ENCODE results near the gene AMOTL1.

AMOTL1 gene

GRCh38 chr11:94740083-94741021 lies 27.8 kb upstream of the AMOTL1 start:
- peak overlapping the region; percentile 50 for H3K4me3 ChIP-seq (ENCODE audit: low read length)
- no peak for DNase-seq (ENCODE audit: low read depth, low spot score)

GRCh38 chr11:94741022-94741679 lies 27.0 kb upstream of the AMOTL1 start:
- DNase-seq (ENCODE audit: low read depth, low spot score), result peak; percentile 42
- peak overlapping the region; percentile 50 for H3K4me3 ChIP-seq (ENCODE audit: low read length)

GRCh38 chr11:94742665-94743064 lies 25.5 kb upstream of the AMOTL1 start:
- no peak for DNase-seq (ENCODE audit: low read depth, low spot score)
- H3K4me3 ChIP-seq (ENCODE audit: low read length), result no peak overlapping the region

- DNase-seq (ENCODE audit: low read depth, low spot score), result no peak
- H3K4me3 ChIP-seq (ENCODE audit: low read length), result no peak overlapping the region
These were observed 21.4 kb upstream of the AMOTL1 start for GRCh38 chr11:94746721-94747120.

- DNase-seq (ENCODE audit: low read depth, low spot score), result no peak
- H3K4me3 ChIP-seq (ENCODE audit: low read length), result no peak overlapping the region
These were observed 21.0 kb upstream of the AMOTL1 start for GRCh38 chr11:94747146-94747545.

- DNase-seq (ENCODE audit: low read depth, low spot score), result no peak
- H3K4me3 ChIP-seq (ENCODE audit: low read length), result no peak overlapping the region
These were observed 20.5 kb upstream of the AMOTL1 start for GRCh38 chr11:94747601-94748041.

GRCh38 chr11:94749369-94749768 lies 18.8 kb upstream of the AMOTL1 start:
- H3K4me3 ChIP-seq (ENCODE audit: low read length), result no peak overlapping the region
- DNase-seq (ENCODE audit: low read depth, low spot score), result no peak

- no peak overlapping the region for H3K4me3 ChIP-seq (ENCODE audit: low read length)
- no peak for DNase-seq (ENCODE audit: low read depth, low spot score)
These were observed 17.6 kb upstream of the AMOTL1 start for GRCh38 chr11:94750319-94751217.

- no peak for DNase-seq (ENCODE audit: low read depth, low spot score)
- H3K4me3 ChIP-seq (ENCODE audit: low read length), result no peak overlapping the region
These were observed 16.9 kb upstream of the AMOTL1 start for GRCh38 chr11:94751218-94751609.

GRCh38 chr11:94751786-94752185 lies 16.4 kb upstream of the AMOTL1 start:
- DNase-seq (ENCODE audit: low read depth, low spot score), result no peak
- no peak overlapping the region for H3K4me3 ChIP-seq (ENCODE audit: low read length)

- DNase-seq (ENCODE audit: low read depth, low spot score), result no peak
- no peak overlapping the region for H3K4me3 ChIP-seq (ENCODE audit: low read length)
These were observed 14.5 kb upstream of the AMOTL1 start for GRCh38 chr11:94753630-94754029.

GRCh38 chr11:94754335-94754734 lies 13.8 kb upstream of the AMOTL1 start:
- no peak for DNase-seq (ENCODE audit: low read depth, low spot score)
- no peak overlapping the region for H3K4me3 ChIP-seq (ENCODE audit: low read length)

GRCh38 chr11:94754819-94755218 lies 13.3 kb upstream of the AMOTL1 start:
- no peak for DNase-seq (ENCODE audit: low read depth, low spot score)
- H3K4me3 ChIP-seq (ENCODE audit: low read length), result no peak overlapping the region

- H3K4me3 ChIP-seq (ENCODE audit: low read length), result no peak overlapping the region
- no peak for DNase-seq (ENCODE audit: low read depth, low spot score)
These were observed 12.7 kb upstream of the AMOTL1 start for GRCh38 chr11:94755494-94755893.

GRCh38 chr11:94757037-94757735 lies 11.0 kb upstream of the AMOTL1 start:
- peak; percentile 68 for DNase-seq (ENCODE audit: low read depth, low spot score)
- no peak overlapping the region for H3K4me3 ChIP-seq (ENCODE audit: low read length)

GRCh38 chr11:94758666-94759065 lies 9.5 kb upstream of the AMOTL1 start:
- DNase-seq (ENCODE audit: low read depth, low spot score), result no peak

GRCh38 chr11:94759522-94759921 lies 8.6 kb upstream of the AMOTL1 start:
- H3K4me3 ChIP-seq (ENCODE audit: low read length), result no peak overlapping the region
- no peak for DNase-seq (ENCODE audit: low read depth, low spot score)

More at GRCh38 chr11:94758666-94759065, 9.5 kb upstream of the AMOTL1 start:
- H3K4me3 ChIP-seq (ENCODE audit: low read length), result no peak overlapping the region

- H3K4me3 ChIP-seq (ENCODE audit: low read length), result no peak overlapping the region
- DNase-seq (ENCODE audit: low read depth, low spot score), result no peak
These were observed 7.9 kb upstream of the AMOTL1 start for GRCh38 chr11:94760296-94760695.

GRCh38 chr11:94762208-94762607 lies 5.9 kb upstream of the AMOTL1 start:
- no peak overlapping the region for H3K4me3 ChIP-seq (ENCODE audit: low read length)
- peak; percentile 35 for DNase-seq (ENCODE audit: low read depth, low spot score)

Measured in Jurkat, Clone E6-1 (cell line).